Fibroblast of lung (primary cell): ENCODE data around the gene ZNF423. TPM values are rescaled to one million over a fixed set of nuclear protein-coding genes. Genes with fewer than 3 reads are reported as not detected.

Experiments used
- DNase-seq, 2 donors: peaks; one replicate each; pipeline versions ENCODE4 v3.0.0 to v3.0.0-alpha.2; 2010; ENCODE audit warnings: low read depth in 2 of 2
- H2AFZ ChIP-seq: 2 replicates; pipeline ENCODE4 v1.5.1; 2012; ENCODE audit warnings: low read length, control low read depth, inconsistent platforms
- H3K27ac ChIP-seq: 2 replicates; pipeline ENCODE4 v1.5.1; 2011; ENCODE audit warnings: low read length, control low read depth; ENCODE audit not compliant: insufficient read depth
- H3K27me3 ChIP-seq: 2 replicates; pipeline ENCODE4 v1.5.1; 2011; ENCODE audit warnings: mild to moderate bottlenecking, low read length; ENCODE audit not compliant: control insufficient read depth, insufficient read depth
- H3K36me3 ChIP-seq: 2 replicates; pipeline ENCODE4 v1.5.1; 2011; ENCODE audit warnings: low read length; ENCODE audit not compliant: control insufficient read depth, insufficient read depth
- H3K4me1 ChIP-seq: 2 replicates; pipeline ENCODE4 v1.5.1; 2011; ENCODE audit warnings: low read length; ENCODE audit not compliant: control insufficient read depth, insufficient read depth; ENCODE audit errors: extremely low read depth
- H3K4me2 ChIP-seq: 2 replicates; pipeline ENCODE4 v1.5.1; 2011; ENCODE audit warnings: low read length, control low read depth; ENCODE audit not compliant: insufficient read depth; ENCODE audit errors: extremely low read depth
- H3K4me3 ChIP-seq, 4 experiments: fragments of 200-600 bp in 1 of 4; sonication (generic) in 1 of 4; replicated peaks in 1 of 4; 2 replicates each; pipeline ENCODE4 v1.5.1; 2011 to 2016; ENCODE audit warnings: low read length in 4 of 4, low read depth in 3 of 4, mild to moderate bottlenecking in 3 of 4, control low read depth in 2 of 4, inconsistent platforms in 1 of 4, mixed read lengths in 1 of 4; ENCODE audit not compliant: insufficient read depth in 1 of 4; ENCODE audit errors: control extremely low read depth in 1 of 4
- H3K79me2 ChIP-seq: 2 replicates; pipeline ENCODE4 v1.5.1; 2012; ENCODE audit warnings: mild to moderate bottlenecking, low read length, inconsistent platforms; ENCODE audit not compliant: control insufficient read depth, insufficient read depth
- H3K9ac ChIP-seq: 2 replicates; pipeline ENCODE4 v1.5.1; 2011; ENCODE audit warnings: mild to moderate bottlenecking, low read length, control low read depth; ENCODE audit not compliant: insufficient read depth
- H3K9me3 ChIP-seq: 2 replicates; pipeline ENCODE4 v1.5.1; 2012; ENCODE audit warnings: low read depth, low read length; ENCODE audit not compliant: control insufficient read depth, insufficient read depth
- H4K20me1 ChIP-seq: 2 replicates; pipeline ENCODE4 v1.5.1; 2011; ENCODE audit warnings: low read length; ENCODE audit not compliant: control insufficient read depth, insufficient read depth; ENCODE audit errors: extremely low read depth
- EZH2 ChIP-seq: IDR thresholded peaks from 2 replicates; pipeline ENCODE4 v1.5.1; 2012; ENCODE audit warnings: low read length, control low read depth, mild to moderate bottlenecking; ENCODE audit errors: missing control alignments
- polyA plus RNA-seq, 2 donors: library from polyadenylated mRNA; depleted of rRNA in 1 of 2; stranded (reverse) in 1 of 2; unstranded in 1 of 2; fragments of >200 nt; gene quantifications; 2 replicates each; pipeline ENCODE4 v1.2.1, GENCODE V29; 2011 to 2012; ENCODE audit warnings: missing spikeins in 1 of 2
- total RNA-seq: library from RNA; depleted of rRNA; stranded (reverse); fragments of >200 nt; gene quantifications from 2 replicates; pipeline ENCODE4 v1.2.1, GENCODE V29; 2014
- TF ChIP-seq, protein P1 (sequence below), 2 donors: IDR thresholded peaks in 1 of 2; conservative IDR thresholded peaks in 1 of 2; 1 replicate in 1 of 2; 2 replicates in 1 of 2; pipeline ENCODE4 v1.5.1; 2011 to 2012; ENCODE audit warnings: low read length in 2 of 2, control low read depth in 1 of 2, inconsistent platforms in 1 of 2, low read depth in 1 of 2, mild to moderate bottlenecking in 1 of 2

Gene ZNF423
- total and polyA plus RNA-seq, 2 donors (not counting 1 experiment from before 2014, with no cell fraction given) = 0.07 to 0.17 TPM

- Histone ChIP-seq H3K9ac (no peak overlapping the region), H3K4me2 (no peak overlapping the region), H3K4me3 (no peak overlapping the region), H3K4me1 (peaks cover 8% of the 10 kb centered on the region), H3K36me3 (no peaks in the 10 kb centered on the region), H3K27ac (no peak overlapping the region), H3K9me3 (no peaks in the 10 kb centered on the region), H3K27me3 (no peaks in the 10 kb centered on the region), H4K20me1 (no peaks in the 10 kb centered on the region), H2AFZ (no peak overlapping the region), H3K79me2 (no peaks in the 10 kb centered on the region)
- TF ChIP-seq, protein P1, sequence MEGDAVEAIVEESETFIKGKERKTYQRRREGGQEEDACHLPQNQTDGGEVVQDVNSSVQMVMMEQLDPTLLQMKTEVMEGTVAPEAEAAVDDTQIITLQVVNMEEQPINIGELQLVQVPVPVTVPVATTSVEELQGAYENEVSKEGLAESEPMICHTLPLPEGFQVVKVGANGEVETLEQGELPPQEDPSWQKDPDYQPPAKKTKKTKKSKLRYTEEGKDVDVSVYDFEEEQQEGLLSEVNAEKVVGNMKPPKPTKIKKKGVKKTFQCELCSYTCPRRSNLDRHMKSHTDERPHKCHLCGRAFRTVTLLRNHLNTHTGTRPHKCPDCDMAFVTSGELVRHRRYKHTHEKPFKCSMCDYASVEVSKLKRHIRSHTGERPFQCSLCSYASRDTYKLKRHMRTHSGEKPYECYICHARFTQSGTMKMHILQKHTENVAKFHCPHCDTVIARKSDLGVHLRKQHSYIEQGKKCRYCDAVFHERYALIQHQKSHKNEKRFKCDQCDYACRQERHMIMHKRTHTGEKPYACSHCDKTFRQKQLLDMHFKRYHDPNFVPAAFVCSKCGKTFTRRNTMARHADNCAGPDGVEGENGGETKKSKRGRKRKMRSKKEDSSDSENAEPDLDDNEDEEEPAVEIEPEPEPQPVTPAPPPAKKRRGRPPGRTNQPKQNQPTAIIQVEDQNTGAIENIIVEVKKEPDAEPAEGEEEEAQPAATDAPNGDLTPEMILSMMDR (conservative IDR thresholded peaks at IDR 0.05 in 1 of 2, IDR thresholded peaks at IDR 0.05 in 1 of 2; ENCODE audit: low read depth in 1 of 2, low read length in 2 of 2) = no peak
- no peak for TF ChIP-seq EZH2
- DNase-seq = no peak
These were observed 233.2 kb downstream of the ZNF423 start for GRCh38 chr16:49622421-49623402.

DNA sequence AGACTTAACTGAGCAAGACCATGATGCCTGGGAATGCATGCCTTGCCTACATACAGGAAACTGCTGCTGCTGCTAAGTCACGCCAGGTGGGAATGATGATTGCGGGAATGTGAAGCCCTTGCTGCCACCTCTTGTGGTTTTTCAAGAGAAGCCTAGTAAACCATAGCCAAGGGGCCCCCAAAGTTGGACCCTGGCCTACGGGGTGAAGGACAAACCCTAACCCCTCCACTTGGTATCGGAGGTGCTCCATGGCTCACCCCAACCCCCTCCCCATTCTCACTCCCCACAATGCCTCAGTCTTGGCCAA, 233.9 kb downstream of the ZNF423 start:
- H3K36me3 ChIP-seq = no peaks in the 10 kb centered on the region
- no peak overlapping the region for H3K27ac ChIP-seq
- no peaks in the 10 kb centered on the region for H4K20me1 ChIP-seq
- no peak overlapping the region for H3K4me3 ChIP-seq
- H2AFZ ChIP-seq = no peak overlapping the region
- H3K9ac ChIP-seq = no peak overlapping the region
- no peak for DNase-seq
- H3K27me3 ChIP-seq = no peaks in the 10 kb centered on the region
- H3K4me1 ChIP-seq = peaks cover 8% of the 10 kb centered on the region
- no peak overlapping the region for H3K4me2 ChIP-seq
- H3K9me3 ChIP-seq = no peaks in the 10 kb centered on the region
- TF ChIP-seq EZH2 = no peak
- TF ChIP-seq, protein P1 (conservative IDR thresholded peaks at IDR 0.05 in 1 of 2, IDR thresholded peaks at IDR 0.05 in 1 of 2; ENCODE audit: low read depth in 1 of 2, low read length in 2 of 2) = no peak
- H3K79me2 ChIP-seq = no peaks in the 10 kb centered on the region

DNA sequence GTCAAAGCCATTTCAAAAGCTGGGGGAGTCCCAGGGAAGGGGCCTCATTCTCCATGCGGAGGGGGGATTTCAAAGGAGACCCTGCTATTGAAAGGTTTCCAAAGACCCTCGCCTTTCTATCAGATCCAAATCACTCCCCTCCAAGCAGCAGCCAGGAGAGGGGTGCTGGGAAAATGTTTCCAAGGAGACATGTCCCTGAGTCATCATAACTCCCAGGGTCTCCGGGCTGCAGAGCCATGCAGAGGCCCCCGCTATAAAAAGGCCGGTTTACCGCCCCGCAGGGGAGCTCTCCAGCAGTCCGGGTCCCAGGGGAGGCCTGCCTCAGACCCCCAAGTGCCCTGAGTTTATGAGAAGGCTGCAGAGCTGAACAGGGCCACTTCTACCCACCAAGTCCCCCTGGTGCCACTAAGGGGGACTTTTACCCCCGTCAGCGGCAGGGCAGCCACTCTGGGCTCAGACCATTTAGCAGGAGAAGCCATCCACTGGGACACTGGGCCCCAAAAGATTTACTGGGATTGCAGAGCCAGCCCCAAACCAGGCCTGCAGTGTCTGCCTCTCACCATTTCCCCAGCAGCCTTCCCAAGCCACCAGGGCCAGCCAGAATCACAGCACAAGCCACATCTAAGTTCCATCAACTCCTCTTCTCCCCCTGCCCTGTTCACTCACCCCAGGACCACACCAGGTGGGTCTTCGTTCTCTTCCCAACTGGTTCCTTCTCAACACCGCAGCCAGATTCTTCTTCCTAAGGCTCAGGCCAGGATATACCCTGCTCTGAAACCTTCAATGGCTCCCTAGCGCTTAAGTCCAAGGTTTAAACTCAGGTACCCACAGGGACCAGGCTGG, 234.4 kb downstream of the ZNF423 start:
- no peaks in the 10 kb centered on the region for H3K9me3 ChIP-seq
- peaks cover 8% of the 10 kb centered on the region for H3K4me1 ChIP-seq
- TF ChIP-seq EZH2 = no peak
- TF ChIP-seq, protein P1 (conservative IDR thresholded peaks at IDR 0.05 in 1 of 2, IDR thresholded peaks at IDR 0.05 in 1 of 2; ENCODE audit: low read depth in 1 of 2, low read length in 2 of 2) = no peak
- no peak overlapping the region for H3K27ac ChIP-seq
- H3K36me3 ChIP-seq = no peaks in the 10 kb centered on the region
- no peak overlapping the region for H3K4me3 ChIP-seq
- no peaks in the 10 kb centered on the region for H3K27me3 ChIP-seq
- no peaks in the 10 kb centered on the region for H4K20me1 ChIP-seq
- no peak overlapping the region for H2AFZ ChIP-seq
- H3K9ac ChIP-seq = no peak overlapping the region
- no peak overlapping the region for H3K4me2 ChIP-seq
- H3K79me2 ChIP-seq = no peaks in the 10 kb centered on the region
- peak in 1 of 2 donors; percentile 30 for DNase-seq
